Esophagus squamous epithelium (tissue), 5 donors: ENCODE data around the gene SNRNP25. TPM values are rescaled to one million over a fixed set of nuclear protein-coding genes. Genes with fewer than 3 reads are reported as not detected.

Experiments
- DNase-seq: peaks from one replicate; lab custom pipeline; 2025; lab: John Stamatoyannopoulos, UW
- H3K27ac ChIP-seq, 4 donors: fragments of 200-600 bp; sonication (generic); one replicate each; pipeline ENCODE4 v1.5.1; 2016 to 2019; ENCODE audit warnings: mild to moderate bottlenecking in 1 of 4
- H3K27me3 ChIP-seq, 4 donors: fragments of 200-600 bp; sonication (generic); 1 replicate in 3 of 4; 2 replicates in 1 of 4; pipeline versions ENCODE4 v1.5.1 to v1.6.0; 2017 to 2021; ENCODE audit warnings: antibody characterized with exemption in 1 of 4
- H3K36me3 ChIP-seq, 3 donors: fragments of 200-600 bp; sonication (generic); one replicate each; pipeline ENCODE4 v1.5.1; 2016 to 2019
- H3K4me1 ChIP-seq, 3 donors: fragments of 200-600 bp; sonication (generic); one replicate each; pipeline ENCODE4 v1.5.1; 2017 to 2019
- H3K4me3 ChIP-seq, 4 donors: fragments of 200-600 bp; sonication (generic); 1 replicate in 3 of 4; 2 replicates in 1 of 4; pipeline ENCODE4 v1.5.1; 2016 to 2019; ENCODE audit warnings: mild to moderate bottlenecking in 2 of 4, moderate library complexity in 1 of 4
- H3K9me3 ChIP-seq, 3 donors: fragments of 200-600 bp; sonication (generic); one replicate each; pipeline ENCODE4 v1.5.1; 2016 to 2019
- POLR2A ChIP-seq, 4 donors: fragments of 450-650 bp; IDR thresholded peaks; one replicate each; pipeline ENCODE4 v1.6.1; 2017; ENCODE audit warnings: antibody characterized with exemption in 4 of 4, mild to moderate bottlenecking in 4 of 4, moderate library complexity in 3 of 4
- WGBS, 2 donors: methylation state at CpG; one replicate each; pipeline ENCODE4 v1.1.5; 2018; 5-methylcytosine and 5-hydroxymethylcytosine counted together
- intact Hi-C: fragments of 100-400 bp; cut with DNase I; formaldehyde crosslinking; loops from one replicate; pipeline ENCODE4 v1.15.0; 2022
- small RNA-seq, 4 donors: library from RNA; depleted of rRNA; stranded (forward); fragments of <200 nt; gene quantifications; one replicate each; pipeline ENCODE3, GENCODE V24; 2016
- total RNA-seq, 4 donors: library from RNA; depleted of rRNA; stranded (reverse); fragments of >200 nt; gene quantifications; one replicate each; pipeline ENCODE4 v1.1.0, GENCODE V29; 2016
- TF ChIP-seq, protein P1 (sequence below), 6 experiments: fragments of 450-650 bp in 4 of 6; fragments of 200-600 bp in 2 of 6; sonication (generic) in 2 of 6; IDR thresholded peaks; one replicate each; pipeline ENCODE4 v1.5.1; 2016 to 2019; ENCODE audit warnings: antibody characterized with exemption in 6 of 6, mild to moderate bottlenecking in 4 of 6, moderate library complexity in 4 of 6
- donor health status: DM: yes; HTN: yes; CAD: no.

The SNRNP25 gene
- total RNA-seq, 4 donors from 2014 or later: 12.4 to 30.0 (median 17.9) TPM

DNA sequence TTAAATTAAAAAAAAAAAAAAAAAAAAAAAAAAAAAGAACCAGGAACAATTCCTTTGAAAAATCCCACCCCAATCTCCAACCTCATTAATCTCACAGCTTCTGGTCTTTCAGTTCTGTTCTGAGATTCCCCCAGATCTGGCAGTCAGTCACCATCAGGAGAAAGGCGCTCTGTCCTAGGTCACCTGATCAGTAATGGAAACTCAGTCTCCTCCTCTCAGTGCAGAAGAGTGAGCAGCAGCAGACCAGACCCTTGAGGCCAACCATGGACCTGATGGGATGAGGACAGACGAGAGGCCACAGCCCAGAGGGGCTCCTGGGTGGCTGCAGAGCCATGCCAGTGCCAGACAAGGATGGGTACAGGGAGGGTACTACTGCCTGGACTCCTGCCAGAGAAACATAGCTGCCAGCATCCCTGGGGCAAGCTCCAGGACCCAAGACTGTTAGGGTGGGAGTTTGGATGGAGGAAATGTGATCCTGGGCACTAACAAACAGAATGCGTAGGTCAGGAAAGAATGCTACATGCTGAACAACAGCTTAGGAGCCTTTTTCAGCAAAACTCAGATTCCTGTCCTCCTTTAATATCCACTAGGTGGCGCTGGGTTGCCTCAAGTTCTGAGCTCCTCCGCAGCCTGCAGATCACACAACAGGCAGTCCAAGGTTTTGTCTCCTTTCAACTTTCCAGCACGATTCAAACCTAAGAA is 53.1 kb downstream of the SNRNP25 start:
- H3K27me3 ChIP-seq: no peaks in the 10 kb centered on the region
- H3K4me3 ChIP-seq: no peak overlapping the region
- no peak for DNase-seq
- intact Hi-C loops: no loop called here
- TF ChIP-seq POLR2A (IDR thresholded peaks at IDR 0.05): no peak
- TF ChIP-seq, protein P1, sequence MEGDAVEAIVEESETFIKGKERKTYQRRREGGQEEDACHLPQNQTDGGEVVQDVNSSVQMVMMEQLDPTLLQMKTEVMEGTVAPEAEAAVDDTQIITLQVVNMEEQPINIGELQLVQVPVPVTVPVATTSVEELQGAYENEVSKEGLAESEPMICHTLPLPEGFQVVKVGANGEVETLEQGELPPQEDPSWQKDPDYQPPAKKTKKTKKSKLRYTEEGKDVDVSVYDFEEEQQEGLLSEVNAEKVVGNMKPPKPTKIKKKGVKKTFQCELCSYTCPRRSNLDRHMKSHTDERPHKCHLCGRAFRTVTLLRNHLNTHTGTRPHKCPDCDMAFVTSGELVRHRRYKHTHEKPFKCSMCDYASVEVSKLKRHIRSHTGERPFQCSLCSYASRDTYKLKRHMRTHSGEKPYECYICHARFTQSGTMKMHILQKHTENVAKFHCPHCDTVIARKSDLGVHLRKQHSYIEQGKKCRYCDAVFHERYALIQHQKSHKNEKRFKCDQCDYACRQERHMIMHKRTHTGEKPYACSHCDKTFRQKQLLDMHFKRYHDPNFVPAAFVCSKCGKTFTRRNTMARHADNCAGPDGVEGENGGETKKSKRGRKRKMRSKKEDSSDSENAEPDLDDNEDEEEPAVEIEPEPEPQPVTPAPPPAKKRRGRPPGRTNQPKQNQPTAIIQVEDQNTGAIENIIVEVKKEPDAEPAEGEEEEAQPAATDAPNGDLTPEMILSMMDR (IDR thresholded peaks at IDR 0.05): peak; percentile 62 to 83 (median 77)
- no peak overlapping the region for H3K27ac ChIP-seq
- peaks cover 8 to 80% (median 16%) of the 10 kb centered on the region in 3 donors for H3K36me3 ChIP-seq
- peaks cover 0 to 24% (median 0%) of the 10 kb centered on the region in 3 donors for H3K4me1 ChIP-seq
- 27 to 33% methylated on average over 5 to 6 of the region's 6 CpGs for WGBS, 2 donors
- H3K9me3 ChIP-seq: no peaks in the 10 kb centered on the region

Small RNA genes lying within 50 kb of the gene (small RNA-seq; reads per million reads assigned to genes)
- gene MIR6859-4: 0 reads per million in 4 donors
- 0 reads per million in 4 donors for gene Z69720.2

Other genes with a start within 250 kb of the SNRNP25 start
- 1 to 10 TPM; 3.1 to 8.6 (median 4.8) TPM for gene POLR3K, start 220 bp upstream of the SNRNP25 start, total RNA-seq
- 10 to 100 TPM; 13.3 to 38.3 (median 24.2) TPM for gene RHBDF1, start 18.8 kb downstream of the SNRNP25 start, total RNA-seq
- 10 to 100 TPM; 47.4 to 72.1 (median 68.3) TPM for gene MPG, start 24.4 kb downstream of the SNRNP25 start, total RNA-seq
- 10 to 100 TPM; 14.5 to 28.0 (median 18.8) TPM for gene NPRL3, start 84.8 kb downstream of the SNRNP25 start, total RNA-seq
- not detected for gene HBZ, start 98.8 kb downstream of the SNRNP25 start, total RNA-seq
- not detected for gene HBM, start 112.2 kb downstream of the SNRNP25 start, total RNA-seq
- gene HBA2, start 119.0 kb downstream of the SNRNP25 start, total RNA-seq: 1 to 10 TPM in 2 of 4 donors, not detected in 2; 4.7 to 5.0 TPM
- gene HBA1, start 122.9 kb downstream of the SNRNP25 start, total RNA-seq: 10 to 100 TPM in 1 of 4 donors, 1 to 10 TPM in 1, not detected in 2; 1.0 to 12.9 TPM
- gene HBQ1, start 126.6 kb downstream of the SNRNP25 start, total RNA-seq: not detected
- 10 to 100 TPM; 33.5 to 74.2 (median 46.5) TPM for gene LUC7L, start 175.6 kb downstream of the SNRNP25 start, total RNA-seq
- 100 to 1,000 TPM in 1 of 4 donors, 10 to 100 TPM in 3; 16.5 to 147 (median 60.0) TPM for gene FAM234A, start 181.0 kb downstream of the SNRNP25 start, total RNA-seq
- gene RGS11, start 222.1 kb downstream of the SNRNP25 start, total RNA-seq: 1 to 10 TPM in 3 of 4 donors, under 1 TPM in 1; 0.88 to 4.8 (median 2.6) TPM
- not detected for gene ARHGDIG, start 226.8 kb downstream of the SNRNP25 start, total RNA-seq
- gene PDIA2, start 229.3 kb downstream of the SNRNP25 start, total RNA-seq: not detected